K562 (cell line): Measurements from ENCODE around the gene ADRA2B. TPM values are rescaled to one million over a fixed set of nuclear protein-coding genes. Genes with fewer than 3 reads are reported as not detected.
A peak's percentile ranks its signal among the peaks of the same experiment; 100 is the strongest.

ENCODE experiments used
- GATAD2B ChIP-seq: fragments of 450-650 bp; IDR thresholded peaks from 2 replicates; pipeline ENCODE4 v1.6.1; 2017; ENCODE audit warnings: mild to moderate bottlenecking, borderline replicate concordance
- polyA plus RNA-seq, 8 experiments: library from polyadenylated mRNA; depleted of rRNA in 4 of 8; stranded (reverse) in 5 of 8; unstranded in 3 of 8; fragments of >200 nt; fragmentation: Nextera tagmentation in 2 of 8; fragmentation: Illumina TruSeq in 1 of 8; extraction: Ambion mirVana in 2 of 8; extraction: Trizol in 1 of 8; gene quantifications; 2 replicates each; pipeline versions ENCODE4 v1.2.1 to v1.2.3, GENCODE V29; 2011 to 2014; ENCODE audit warnings: inconsistent platforms in 1 of 8, missing spikeins in 1 of 8
- total RNA-seq, 7 experiments: library from RNA; depleted of rRNA in 6 of 7; stranded (reverse); fragments of >200 nt in 6 of 7; fragmentation: Illumina TruSeq in 2 of 7; extraction: Trizol in 2 of 7; gene quantifications; 2 replicates each; pipeline versions ENCODE4 v1.2.1 to v1.2.3, GENCODE V29; 2011 to 2021; ENCODE audit warnings: low replicate concordance in 1 of 7
- TF ChIP-seq, protein P1 (sequence below): fragments of 450-650 bp; IDR thresholded peaks from 2 replicates; pipeline ENCODE4 v1.6.1; 2016; ENCODE audit warnings: mild to moderate bottlenecking, moderate library complexity
- TF ChIP-seq, protein P2 (sequence below): sonication (generic); formaldehyde crosslinking; IDR thresholded peaks from 2 replicates; pipeline ENCODE4 v1.9.0; 2022; ENCODE audit warnings: mild to moderate bottlenecking, missing genetic modification reagents

The ADRA2B gene
- total and polyA plus RNA-seq, 9 of the 15 experiments (the other 6 are each of a cell fraction or from before 2014, with no cell fraction given), result not detected

DNA sequence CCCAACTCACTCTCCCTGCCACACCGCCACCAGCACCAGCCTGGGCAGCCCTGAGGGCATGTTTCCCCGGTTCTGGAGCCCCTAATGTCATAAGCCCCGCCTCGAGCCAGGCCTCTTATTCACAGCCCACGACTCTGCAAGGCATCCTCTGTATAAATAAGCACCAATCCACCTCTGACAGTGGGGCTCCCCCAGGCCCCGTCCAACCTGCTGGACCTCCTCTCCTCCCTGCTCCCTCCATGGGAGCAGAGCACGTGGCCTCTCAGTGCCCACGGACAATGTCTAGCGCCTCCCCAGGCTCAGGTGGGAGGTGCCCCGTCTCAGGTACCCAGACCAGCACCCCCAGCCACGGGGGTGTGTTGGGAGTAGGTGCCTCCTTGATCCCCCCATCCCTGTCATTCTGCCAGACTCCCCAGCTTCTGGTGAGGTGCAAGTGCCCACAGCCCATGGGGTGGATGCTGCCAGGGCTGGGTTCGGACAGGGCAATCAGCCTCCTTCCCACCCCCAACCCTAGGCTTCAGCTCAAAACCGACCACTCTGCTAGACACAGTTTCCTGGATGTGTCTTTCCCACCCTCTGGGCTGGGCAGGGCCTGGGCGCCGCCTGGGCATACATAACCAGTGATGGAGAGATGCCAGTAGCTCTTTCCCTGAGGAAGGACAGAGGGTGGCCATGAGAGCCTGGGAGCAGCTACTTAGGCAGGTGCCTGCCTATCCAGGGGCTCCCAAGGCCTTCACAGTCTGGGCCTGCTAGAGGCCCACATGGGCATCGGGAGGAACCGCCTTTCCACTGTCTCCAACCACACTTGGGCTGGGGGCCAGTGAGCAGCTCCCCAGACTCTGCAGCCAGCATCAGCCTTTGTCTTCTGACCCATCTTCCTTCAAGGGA is 1.6 kb upstream of the ADRA2B start (continued):
- TF ChIP-seq, protein P1, sequence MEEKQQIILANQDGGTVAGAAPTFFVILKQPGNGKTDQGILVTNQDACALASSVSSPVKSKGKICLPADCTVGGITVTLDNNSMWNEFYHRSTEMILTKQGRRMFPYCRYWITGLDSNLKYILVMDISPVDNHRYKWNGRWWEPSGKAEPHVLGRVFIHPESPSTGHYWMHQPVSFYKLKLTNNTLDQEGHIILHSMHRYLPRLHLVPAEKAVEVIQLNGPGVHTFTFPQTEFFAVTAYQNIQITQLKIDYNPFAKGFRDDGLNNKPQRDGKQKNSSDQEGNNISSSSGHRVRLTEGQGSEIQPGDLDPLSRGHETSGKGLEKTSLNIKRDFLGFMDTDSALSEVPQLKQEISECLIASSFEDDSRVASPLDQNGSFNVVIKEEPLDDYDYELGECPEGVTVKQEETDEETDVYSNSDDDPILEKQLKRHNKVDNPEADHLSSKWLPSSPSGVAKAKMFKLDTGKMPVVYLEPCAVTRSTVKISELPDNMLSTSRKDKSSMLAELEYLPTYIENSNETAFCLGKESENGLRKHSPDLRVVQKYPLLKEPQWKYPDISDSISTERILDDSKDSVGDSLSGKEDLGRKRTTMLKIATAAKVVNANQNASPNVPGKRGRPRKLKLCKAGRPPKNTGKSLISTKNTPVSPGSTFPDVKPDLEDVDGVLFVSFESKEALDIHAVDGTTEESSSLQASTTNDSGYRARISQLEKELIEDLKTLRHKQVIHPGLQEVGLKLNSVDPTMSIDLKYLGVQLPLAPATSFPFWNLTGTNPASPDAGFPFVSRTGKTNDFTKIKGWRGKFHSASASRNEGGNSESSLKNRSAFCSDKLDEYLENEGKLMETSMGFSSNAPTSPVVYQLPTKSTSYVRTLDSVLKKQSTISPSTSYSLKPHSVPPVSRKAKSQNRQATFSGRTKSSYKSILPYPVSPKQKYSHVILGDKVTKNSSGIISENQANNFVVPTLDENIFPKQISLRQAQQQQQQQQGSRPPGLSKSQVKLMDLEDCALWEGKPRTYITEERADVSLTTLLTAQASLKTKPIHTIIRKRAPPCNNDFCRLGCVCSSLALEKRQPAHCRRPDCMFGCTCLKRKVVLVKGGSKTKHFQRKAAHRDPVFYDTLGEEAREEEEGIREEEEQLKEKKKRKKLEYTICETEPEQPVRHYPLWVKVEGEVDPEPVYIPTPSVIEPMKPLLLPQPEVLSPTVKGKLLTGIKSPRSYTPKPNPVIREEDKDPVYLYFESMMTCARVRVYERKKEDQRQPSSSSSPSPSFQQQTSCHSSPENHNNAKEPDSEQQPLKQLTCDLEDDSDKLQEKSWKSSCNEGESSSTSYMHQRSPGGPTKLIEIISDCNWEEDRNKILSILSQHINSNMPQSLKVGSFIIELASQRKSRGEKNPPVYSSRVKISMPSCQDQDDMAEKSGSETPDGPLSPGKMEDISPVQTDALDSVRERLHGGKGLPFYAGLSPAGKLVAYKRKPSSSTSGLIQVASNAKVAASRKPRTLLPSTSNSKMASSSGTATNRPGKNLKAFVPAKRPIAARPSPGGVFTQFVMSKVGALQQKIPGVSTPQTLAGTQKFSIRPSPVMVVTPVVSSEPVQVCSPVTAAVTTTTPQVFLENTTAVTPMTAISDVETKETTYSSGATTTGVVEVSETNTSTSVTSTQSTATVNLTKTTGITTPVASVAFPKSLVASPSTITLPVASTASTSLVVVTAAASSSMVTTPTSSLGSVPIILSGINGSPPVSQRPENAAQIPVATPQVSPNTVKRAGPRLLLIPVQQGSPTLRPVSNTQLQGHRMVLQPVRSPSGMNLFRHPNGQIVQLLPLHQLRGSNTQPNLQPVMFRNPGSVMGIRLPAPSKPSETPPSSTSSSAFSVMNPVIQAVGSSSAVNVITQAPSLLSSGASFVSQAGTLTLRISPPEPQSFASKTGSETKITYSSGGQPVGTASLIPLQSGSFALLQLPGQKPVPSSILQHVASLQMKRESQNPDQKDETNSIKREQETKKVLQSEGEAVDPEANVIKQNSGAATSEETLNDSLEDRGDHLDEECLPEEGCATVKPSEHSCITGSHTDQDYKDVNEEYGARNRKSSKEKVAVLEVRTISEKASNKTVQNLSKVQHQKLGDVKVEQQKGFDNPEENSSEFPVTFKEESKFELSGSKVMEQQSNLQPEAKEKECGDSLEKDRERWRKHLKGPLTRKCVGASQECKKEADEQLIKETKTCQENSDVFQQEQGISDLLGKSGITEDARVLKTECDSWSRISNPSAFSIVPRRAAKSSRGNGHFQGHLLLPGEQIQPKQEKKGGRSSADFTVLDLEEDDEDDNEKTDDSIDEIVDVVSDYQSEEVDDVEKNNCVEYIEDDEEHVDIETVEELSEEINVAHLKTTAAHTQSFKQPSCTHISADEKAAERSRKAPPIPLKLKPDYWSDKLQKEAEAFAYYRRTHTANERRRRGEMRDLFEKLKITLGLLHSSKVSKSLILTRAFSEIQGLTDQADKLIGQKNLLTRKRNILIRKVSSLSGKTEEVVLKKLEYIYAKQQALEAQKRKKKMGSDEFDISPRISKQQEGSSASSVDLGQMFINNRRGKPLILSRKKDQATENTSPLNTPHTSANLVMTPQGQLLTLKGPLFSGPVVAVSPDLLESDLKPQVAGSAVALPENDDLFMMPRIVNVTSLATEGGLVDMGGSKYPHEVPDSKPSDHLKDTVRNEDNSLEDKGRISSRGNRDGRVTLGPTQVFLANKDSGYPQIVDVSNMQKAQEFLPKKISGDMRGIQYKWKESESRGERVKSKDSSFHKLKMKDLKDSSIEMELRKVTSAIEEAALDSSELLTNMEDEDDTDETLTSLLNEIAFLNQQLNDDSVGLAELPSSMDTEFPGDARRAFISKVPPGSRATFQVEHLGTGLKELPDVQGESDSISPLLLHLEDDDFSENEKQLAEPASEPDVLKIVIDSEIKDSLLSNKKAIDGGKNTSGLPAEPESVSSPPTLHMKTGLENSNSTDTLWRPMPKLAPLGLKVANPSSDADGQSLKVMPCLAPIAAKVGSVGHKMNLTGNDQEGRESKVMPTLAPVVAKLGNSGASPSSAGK, result peak; percentile 21; the same call in 1 of the 2 replicates
- TF ChIP-seq, protein P2, sequence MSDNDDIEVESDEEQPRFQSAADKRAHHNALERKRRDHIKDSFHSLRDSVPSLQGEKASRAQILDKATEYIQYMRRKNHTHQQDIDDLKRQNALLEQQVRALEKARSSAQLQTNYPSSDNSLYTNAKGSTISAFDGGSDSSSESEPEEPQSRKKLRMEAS (CRISPR knock-in tag), result peak; percentile 59; the same call in 1 of the 2 replicates
- no peak for TF ChIP-seq GATAD2B
